K562 (cell line): ENCODE measurements around the gene UBE2QL1. TPM values are rescaled to one million over a fixed set of nuclear protein-coding genes. Genes with fewer than 3 reads are reported as not detected.
A peak's percentile ranks its signal among the peaks of the same experiment; 100 is the strongest.

Experiments used
- ARID2 ChIP-seq: fragments of 450-650 bp; IDR thresholded peaks from 2 replicates; pipeline ENCODE4 v1.6.1; 2017; ENCODE audit warnings: antibody characterized with exemption, mild to moderate bottlenecking
- BACH1 ChIP-seq: fragments of 200-800 bp; sonication (Bioruptor generic); IDR thresholded peaks from 2 replicates; pipeline ENCODE4 v1.6.1; 2016; ENCODE audit warnings: missing genetic modification characterization, missing compliant biosample characterization
- BDP1 ChIP-seq: IDR thresholded peaks from 3 replicates; pipeline ENCODE4 v1.6.1; 2011; ENCODE audit not compliant: insufficient read length, insufficient read depth
- CBFA2T2 ChIP-seq: fragments of 450-650 bp; conservative IDR thresholded peaks from 2 replicates; pipeline ENCODE4 v1.6.1; 2017; ENCODE audit warnings: mild to moderate bottlenecking
- CHCHD3 ChIP-seq: fragments of 250-450 bp; sonication (Bioruptor Pico); IDR thresholded peaks from 2 replicates; pipeline ENCODE4 v2.1.2; 2022; ENCODE audit warnings: mild to moderate bottlenecking
- FUS ChIP-seq: fragments of 200-400 bp; formaldehyde crosslinking; optimal IDR thresholded peaks from 2 replicates; pipeline ENCODE3; 2017; ENCODE audit warnings: low read depth, low read length
- GABPB1 ChIP-seq: sonication (generic); formaldehyde crosslinking; IDR thresholded peaks from 2 replicates; pipeline ENCODE4 v1.8.0; 2022; ENCODE audit warnings: mild to moderate bottlenecking, missing genetic modification reagents
- HNRNPUL1 ChIP-seq: fragments of 200-400 bp; formaldehyde crosslinking; IDR thresholded peaks from 2 replicates; pipeline ENCODE4 v1.6.1; 2017; ENCODE audit warnings: low read length
- MED1 ChIP-seq: sonication (generic); formaldehyde crosslinking; IDR thresholded peaks from 2 replicates; pipeline ENCODE4 v1.8.1; 2023; ENCODE audit warnings: missing genetic modification reagents, borderline replicate concordance
- MEIS2 ChIP-seq: fragments of 450-650 bp; IDR thresholded peaks from 2 replicates; pipeline ENCODE4 v1.6.1; 2014; ENCODE audit warnings: mild to moderate bottlenecking; ENCODE audit not compliant: partially characterized antibody
- NBN ChIP-seq: fragments of 450-650 bp; IDR thresholded peaks from 2 replicates; pipeline ENCODE4 v1.6.1; 2016; ENCODE audit warnings: low read depth, mild to moderate bottlenecking
- NCOA1 ChIP-seq: fragments of 450-650 bp; IDR thresholded peaks from 2 replicates; pipeline ENCODE4 v1.6.1; 2016; ENCODE audit warnings: low read depth
- POU5F1 ChIP-seq: fragments of 150-350 bp; IDR thresholded peaks from 2 replicates; pipeline ENCODE4 v1.6.1; 2014; ENCODE audit warnings: borderline replicate concordance, low read length, low read depth, mild to moderate bottlenecking; ENCODE audit not compliant: partially characterized antibody
- PTTG1 ChIP-seq: fragments of 450-650 bp; IDR thresholded peaks from 2 replicates; pipeline ENCODE4 v1.6.1; 2016; ENCODE audit warnings: low read depth, mild to moderate bottlenecking, missing genetic modification characterization, missing compliant biosample characterization
- RFX5 ChIP-seq: IDR thresholded peaks from 2 replicates; pipeline ENCODE4 v1.6.1; 2011; ENCODE audit warnings: low read depth, mild to moderate bottlenecking, improper control_type of control experiment, low read length
- SRSF7 ChIP-seq: fragments of 200-400 bp; formaldehyde crosslinking; optimal IDR thresholded peaks from 2 replicates; pipeline ENCODE3; 2017; ENCODE audit warnings: mild to moderate bottlenecking, low read depth, low read length
- TRIM24 ChIP-seq, 2 experiments: fragments of 450-650 bp; IDR thresholded peaks; 2 replicates each; pipeline ENCODE4 v1.6.1; 2016
- ZKSCAN8 ChIP-seq: fragments of 200-800 bp; sonication (Bioruptor generic); IDR thresholded peaks from 2 replicates; pipeline ENCODE4 v1.6.1; 2016; ENCODE audit warnings: missing genetic modification characterization, missing compliant biosample characterization
- ZNF143 ChIP-seq: sonication (generic); formaldehyde crosslinking; IDR thresholded peaks from 2 replicates; pipeline ENCODE4 v1.9.0; 2022; ENCODE audit warnings: mild to moderate bottlenecking, missing genetic modification reagents
- ZNF239 ChIP-seq: fragments of 250-450 bp; sonication (Bioruptor Pico); IDR thresholded peaks from 2 replicates; pipeline ENCODE4 v1.4.0; 2020; ENCODE audit warnings: mild to moderate bottlenecking
- ZNF354B ChIP-seq: fragments of 250-450 bp; sonication (Bioruptor Pico); IDR thresholded peaks from 2 replicates; pipeline ENCODE4 v1.4.0; 2020
- ZNF57 ChIP-seq: fragments of 450-650 bp; formaldehyde crosslinking; IDR thresholded peaks from 2 replicates; pipeline ENCODE4 v1.4.0; 2020; ENCODE audit warnings: mild to moderate bottlenecking, moderate library complexity
- ZNF644 ChIP-seq: fragments of 200-800 bp; sonication (Bioruptor generic); IDR thresholded peaks from 2 replicates; pipeline ENCODE4 v1.6.1; 2016; ENCODE audit warnings: low read depth, missing genetic modification characterization, missing compliant biosample characterization
- polyA plus RNA-seq, 8 experiments: library from polyadenylated mRNA; depleted of rRNA in 4 of 8; stranded (reverse) in 5 of 8; unstranded in 3 of 8; fragments of >200 nt; fragmentation: Nextera tagmentation in 2 of 8; fragmentation: Illumina TruSeq in 1 of 8; extraction: Ambion mirVana in 2 of 8; extraction: Trizol in 1 of 8; gene quantifications; 2 replicates each; pipeline versions ENCODE4 v1.2.1 to v1.2.3, GENCODE V29; 2011 to 2014; ENCODE audit warnings: inconsistent platforms in 1 of 8, missing spikeins in 1 of 8
- total RNA-seq, 7 experiments: library from RNA; depleted of rRNA in 6 of 7; stranded (reverse); fragments of >200 nt in 6 of 7; fragmentation: Illumina TruSeq in 2 of 7; extraction: Trizol in 2 of 7; gene quantifications; 2 replicates each; pipeline versions ENCODE4 v1.2.1 to v1.2.3, GENCODE V29; 2011 to 2021; ENCODE audit warnings: low replicate concordance in 1 of 7
- TF ChIP-seq, protein P1 (sequence below): sonication (generic); formaldehyde crosslinking; IDR thresholded peaks from 2 replicates; pipeline ENCODE4 v1.8.0; 2022; ENCODE audit warnings: mild to moderate bottlenecking, missing genetic modification reagents
- TF ChIP-seq, protein P2 (sequence below), 2 experiments: fragments of 250-450 bp in 1 of 2; fragments of 450-650 bp in 1 of 2; sonication (Bioruptor Pico) in 1 of 2; IDR thresholded peaks; 2 replicates each; pipeline versions ENCODE4 v1.6.1 to v1.8.0; 2016 to 2021; ENCODE audit warnings: mild to moderate bottlenecking in 2 of 2, moderate library complexity in 2 of 2, missing compliant biosample characterization in 1 of 2, missing genetic modification characterization in 1 of 2
- TF ChIP-seq, protein P3 (sequence below): fragments of 450-650 bp; IDR thresholded peaks from 2 replicates; pipeline ENCODE4 v1.6.1; 2016; ENCODE audit warnings: antibody characterized with exemption
- TF ChIP-seq, protein P4 (sequence below): fragments of 250-450 bp; sonication (Bioruptor Pico); IDR thresholded peaks from 2 replicates; pipeline ENCODE4 v1.9.0; 2021; ENCODE audit warnings: mild to moderate bottlenecking

Gene UBE2QL1
- total and polyA plus RNA-seq, 9 of the 15 experiments (the other 6 are each of a cell fraction or from before 2014, with no cell fraction given) = not detected

DNA sequence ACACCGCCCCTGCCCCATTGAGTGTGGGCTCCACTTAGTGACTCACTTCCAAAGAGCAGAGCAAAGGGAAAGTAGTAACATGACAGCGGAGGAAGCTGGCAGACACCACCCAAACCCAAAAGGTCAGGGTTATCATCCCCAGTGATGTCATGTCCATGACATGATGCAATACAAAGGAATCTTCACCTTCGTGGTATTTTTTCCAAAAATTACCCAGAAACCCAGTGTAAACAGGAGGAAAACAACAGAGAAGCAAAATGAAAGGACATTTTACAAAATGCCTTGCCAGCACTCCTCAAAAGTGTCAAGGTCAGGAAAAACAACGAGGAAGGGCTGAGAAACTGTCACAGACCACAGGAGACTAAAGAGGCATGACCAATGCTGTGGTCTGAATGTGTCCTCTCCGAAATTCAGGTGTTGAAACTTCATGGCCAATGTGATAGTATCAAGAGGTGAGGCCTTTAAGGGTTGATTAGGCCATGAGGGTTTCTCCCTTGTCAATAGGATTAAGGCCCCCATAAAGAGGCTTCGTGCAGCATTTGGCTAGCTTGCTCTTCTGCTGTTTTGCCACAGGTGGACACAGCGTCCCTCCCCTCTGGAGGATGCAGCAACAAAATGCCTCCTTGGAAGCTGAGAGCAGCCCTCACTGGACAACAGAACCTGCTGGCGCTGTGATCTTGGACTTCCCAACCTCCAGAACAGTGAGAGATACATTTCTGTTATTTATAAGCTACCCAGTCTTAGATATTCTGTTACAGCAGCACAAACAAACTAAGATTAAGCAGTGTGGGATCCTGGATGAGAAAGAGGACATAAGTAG is 39.8 kb upstream of the UBE2QL1 start (continued):
- no peak; the same call in 1 of the 2 replicates for TF ChIP-seq ZNF644
- TF ChIP-seq CHCHD3 (CRISPR knock-in tag) = no peak
- TF ChIP-seq ZNF239 (CRISPR knock-in tag) = peak; percentile 31; the same call in 1 of the 2 replicates
- TF ChIP-seq ZKSCAN8 (CRISPR knock-in tag) = peak; percentile 73; the same call in 1 of the 2 replicates
- TF ChIP-seq, protein P1, sequence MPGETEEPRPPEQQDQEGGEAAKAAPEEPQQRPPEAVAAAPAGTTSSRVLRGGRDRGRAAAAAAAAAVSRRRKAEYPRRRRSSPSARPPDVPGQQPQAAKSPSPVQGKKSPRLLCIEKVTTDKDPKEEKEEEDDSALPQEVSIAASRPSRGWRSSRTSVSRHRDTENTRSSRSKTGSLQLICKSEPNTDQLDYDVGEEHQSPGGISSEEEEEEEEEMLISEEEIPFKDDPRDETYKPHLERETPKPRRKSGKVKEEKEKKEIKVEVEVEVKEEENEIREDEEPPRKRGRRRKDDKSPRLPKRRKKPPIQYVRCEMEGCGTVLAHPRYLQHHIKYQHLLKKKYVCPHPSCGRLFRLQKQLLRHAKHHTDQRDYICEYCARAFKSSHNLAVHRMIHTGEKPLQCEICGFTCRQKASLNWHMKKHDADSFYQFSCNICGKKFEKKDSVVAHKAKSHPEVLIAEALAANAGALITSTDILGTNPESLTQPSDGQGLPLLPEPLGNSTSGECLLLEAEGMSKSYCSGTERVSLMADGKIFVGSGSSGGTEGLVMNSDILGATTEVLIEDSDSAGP = no peak
- TF ChIP-seq TRIM24 (IDR thresholded peaks at IDR 0.05) = peak; percentile 90 to 92
- no peak for TF ChIP-seq ARID2
- no peak for TF ChIP-seq BDP1
- no peak for TF ChIP-seq POU5F1
- TF ChIP-seq, protein P2, sequence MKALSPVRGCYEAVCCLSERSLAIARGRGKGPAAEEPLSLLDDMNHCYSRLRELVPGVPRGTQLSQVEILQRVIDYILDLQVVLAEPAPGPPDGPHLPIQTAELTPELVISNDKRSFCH (CRISPR knock-in tag; IDR thresholded peaks at IDR 0.05) = no peak
- TF ChIP-seq, protein P2 (tag; IDR thresholded peaks at IDR 0.05) = peak; percentile 78
- no peak for TF ChIP-seq RFX5
- no peak for TF ChIP-seq MEIS2
- TF ChIP-seq, protein P3, sequence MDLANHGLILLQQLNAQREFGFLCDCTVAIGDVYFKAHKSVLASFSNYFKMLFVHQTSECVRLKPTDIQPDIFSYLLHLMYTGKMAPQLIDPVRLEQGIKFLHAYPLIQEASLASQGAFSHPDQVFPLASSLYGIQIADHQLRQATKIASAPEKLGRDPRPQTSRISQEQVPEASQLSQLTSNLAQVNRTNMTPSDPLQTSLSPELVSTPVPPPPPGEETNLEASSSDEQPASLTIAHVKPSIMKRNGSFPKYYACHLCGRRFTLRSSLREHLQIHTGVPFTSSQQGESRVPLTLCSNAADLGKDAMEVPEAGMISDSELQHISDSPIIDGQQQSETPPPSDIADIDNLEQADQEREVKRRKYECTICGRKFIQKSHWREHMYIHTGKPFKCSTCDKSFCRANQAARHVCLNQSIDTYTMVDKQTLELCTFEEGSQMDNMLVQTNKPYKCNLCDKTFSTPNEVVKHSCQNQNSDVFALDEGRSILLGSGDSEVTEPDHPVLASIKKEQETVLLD = no peak
- TF ChIP-seq CBFA2T2 = no peak
- peak; percentile 60; the same call in 1 of the 2 replicates for TF ChIP-seq NBN
- TF ChIP-seq BACH1 (tag) = peak; percentile 57; the same call in 1 of the 2 replicates
- no peak for TF ChIP-seq MED1 (CRISPR knock-in tag)
- peak; percentile 67; the same call in 1 of the 2 replicates for TF ChIP-seq ZNF143 (CRISPR knock-in tag)
- peak; percentile 69 for TF ChIP-seq NCOA1
- TF ChIP-seq SRSF7 = no peak
- TF ChIP-seq ZNF57 (CRISPR knock-in tag) = no peak
- TF ChIP-seq HNRNPUL1 = no peak
- no peak for TF ChIP-seq GABPB1
- no peak for TF ChIP-seq FUS
- TF ChIP-seq PTTG1 (tag) = 0 out of 2 replicates have a peak, but pooled peaks have one; percentile 37
- TF ChIP-seq ZNF354B (CRISPR knock-in tag) = no peak
- TF ChIP-seq, protein P4, sequence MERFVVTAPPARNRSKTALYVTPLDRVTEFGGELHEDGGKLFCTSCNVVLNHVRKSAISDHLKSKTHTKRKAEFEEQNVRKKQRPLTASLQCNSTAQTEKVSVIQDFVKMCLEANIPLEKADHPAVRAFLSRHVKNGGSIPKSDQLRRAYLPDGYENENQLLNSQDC (CRISPR knock-in tag) = no peak
